Activated CD4-positive, alpha-beta T cell treated with anti-CD3 and anti-CD28 coated beads, Interleukin-2, Interleukin-6, amounts not matched to agents 100 ng/mL and 50 ng/mL, durations not matched to agents 16 hours and 8 hours (primary cell): Measurements from ENCODE around the gene POLR3G.

ENCODE experiments used
- DNase-seq: peaks from one replicate; pipeline ENCODE4 v3.0.0-alpha.2; 2020

POLR3G gene

GRCh38 chr5:90504743-90505142 lies 30.1 kb downstream of the POLR3G start:
- no peak for DNase-seq

- DNase-seq: no peak
Measured at GRCh38 chr5:90506221-90506620, 31.6 kb downstream of the POLR3G start.

- DNase-seq: no peak
Measured at GRCh38 chr5:90510438-90510837, 35.8 kb downstream of the POLR3G start.

GRCh38 chr5:90514520-90514919 lies 39.9 kb downstream of the POLR3G start:
- no peak for DNase-seq

- no peak for DNase-seq
Measured at GRCh38 chr5:90518661-90519060, 44.0 kb downstream of the POLR3G start.

- no peak for DNase-seq
Measured at GRCh38 chr5:90519081-90519480, 44.4 kb downstream of the POLR3G start.

GRCh38 chr5:90528601-90529193 lies 54.0 kb downstream of the POLR3G start:
- no peak for DNase-seq

GRCh38 chr5:90529194-90529938 lies 54.7 kb downstream of the POLR3G start, which contains the start of gene LYSMD3:
Gene LYSMD3 (minus strand): TSS chr5:90529584. CDS start chr5:90525289, 4,295 bp downstream.
- peak; percentile 98 for DNase-seq

GRCh38 chr5:90529939-90530677 lies 55.4 kb downstream of the POLR3G start:
- DNase-seq: peak; percentile 74

- DNase-seq: no peak
Measured at GRCh38 chr5:90530736-90531487, 56.2 kb downstream of the POLR3G start.

- DNase-seq: no peak
Measured at GRCh38 chr5:90533794-90534193, 59.1 kb downstream of the POLR3G start.

GRCh38 chr5:90534922-90535321 lies 60.3 kb downstream of the POLR3G start:
- DNase-seq: no peak

GRCh38 chr5:90542827-90543519 lies 68.3 kb downstream of the POLR3G start:
- DNase-seq: no peak

- no peak for DNase-seq
Measured at GRCh38 chr5:90545511-90545910, 70.8 kb downstream of the POLR3G start.

- no peak for DNase-seq
Measured at GRCh38 chr5:90546216-90546837, 71.7 kb downstream of the POLR3G start.

- no peak for DNase-seq
Measured at GRCh38 chr5:90547072-90547536, 72.4 kb downstream of the POLR3G start.

GRCh38 chr5:90548069-90548593 lies 73.5 kb downstream of the POLR3G start:
- DNase-seq: no peak

- DNase-seq: no peak
Measured at GRCh38 chr5:90549223-90549622, 74.6 kb downstream of the POLR3G start.

- DNase-seq: no peak
Measured at GRCh38 chr5:90549729-90550275, 75.1 kb downstream of the POLR3G start.

GRCh38 chr5:90550963-90551362 lies 76.3 kb downstream of the POLR3G start:
- DNase-seq: no peak

- no peak for DNase-seq
Measured at GRCh38 chr5:90551376-90551775, 76.7 kb downstream of the POLR3G start.
